C4-2B (cell line): Measurements from ENCODE around the gene SLC35A4.

Experiments
- H3K27ac ChIP-seq: fragments of 450-650 bp; 2 replicates; pipeline ENCODE4 v1.5.1; 2017
- CTCF ChIP-seq: fragments of 450-650 bp; conservative IDR thresholded peaks from 2 replicates; pipeline ENCODE4 v1.5.1; 2017; ENCODE audit warnings: mild to moderate bottlenecking
- ZFX ChIP-seq: fragments of 450-650 bp; IDR thresholded peaks from 2 replicates; pipeline ENCODE4 v1.6.1; 2017

Gene SLC35A4

GRCh38 chr5:140607031-140607430, 42.4 kb downstream of the SLC35A4 start:
- no peak overlapping the region for H3K27ac ChIP-seq
- no peak for TF ChIP-seq CTCF
- no peak for TF ChIP-seq ZFX

GRCh38 chr5:140608722-140609121, 44.1 kb downstream of the SLC35A4 start:
- TF ChIP-seq CTCF (no peak), ZFX (no peak)
- H3K27ac ChIP-seq, result no peak overlapping the region

GRCh38 chr5:140609126-140609525, 44.5 kb downstream of the SLC35A4 start:
- no peak overlapping the region for H3K27ac ChIP-seq
- no peak for TF ChIP-seq CTCF
- TF ChIP-seq ZFX, result no peak

GRCh38 chr5:140611020-140611521, 46.4 kb downstream of the SLC35A4 start:
- H3K27ac ChIP-seq, result no peak overlapping the region
- TF ChIP-seq CTCF, result no peak
- TF ChIP-seq ZFX, result no peak
